GM21390 (cell line): Measurements from ENCODE around the gene CSTPP1.
"Not testable (repeated sequence)": the region's sequence is repeated elsewhere in the genome, so short reads cannot be mapped to it uniquely, and the experiment has no call there.

Experiments
- ATAC-seq: cut with Tn5 transposase; IDR thresholded peaks from one replicate; pipeline ENCODE4 v1.9.1; 2021; ENCODE audit not compliant: unreplicated experiment

Gene CSTPP1

DNA sequence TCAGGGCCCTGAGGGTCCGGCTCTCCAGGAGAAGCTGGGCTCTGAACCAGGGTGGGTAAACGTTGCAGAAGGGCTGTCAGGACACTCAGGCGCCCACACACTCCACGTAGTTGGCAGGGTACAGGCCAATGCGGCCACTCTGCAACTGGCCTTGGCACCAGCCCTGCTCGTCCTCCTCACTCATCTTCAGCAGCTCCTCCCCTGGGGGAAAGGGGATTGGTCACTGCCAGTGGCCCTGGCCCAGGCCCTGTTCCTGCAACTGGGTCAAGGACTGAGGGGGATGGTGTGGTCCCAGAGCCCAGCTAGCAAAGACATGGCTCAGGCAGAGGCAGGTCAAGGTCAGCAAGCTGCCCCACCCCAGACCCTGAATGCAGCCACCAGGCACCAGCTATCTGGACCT, 241.3 kb downstream of the CSTPP1 start:
- ATAC-seq: no peak

DNA sequence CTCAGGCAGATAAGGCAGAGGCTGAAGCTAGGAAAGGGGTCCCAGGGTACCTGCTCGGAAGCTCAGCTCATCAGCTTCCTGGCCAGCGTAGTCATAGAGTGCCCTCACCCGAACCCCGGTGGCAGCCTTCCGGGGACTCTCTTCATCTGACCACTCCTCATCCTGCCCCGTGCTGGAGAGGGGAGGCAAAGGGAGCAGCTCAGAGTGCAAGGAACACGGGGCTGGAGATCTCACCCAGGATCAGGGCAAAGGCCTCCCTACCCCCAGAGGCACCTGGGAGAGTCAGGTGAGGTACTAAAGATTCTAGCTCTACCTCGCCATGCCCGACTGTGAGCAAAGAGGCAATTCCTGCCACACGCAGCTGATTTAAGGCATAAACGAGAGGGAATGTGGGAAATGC, 241.8 kb downstream of the CSTPP1 start:
- ATAC-seq: no peak

DNA sequence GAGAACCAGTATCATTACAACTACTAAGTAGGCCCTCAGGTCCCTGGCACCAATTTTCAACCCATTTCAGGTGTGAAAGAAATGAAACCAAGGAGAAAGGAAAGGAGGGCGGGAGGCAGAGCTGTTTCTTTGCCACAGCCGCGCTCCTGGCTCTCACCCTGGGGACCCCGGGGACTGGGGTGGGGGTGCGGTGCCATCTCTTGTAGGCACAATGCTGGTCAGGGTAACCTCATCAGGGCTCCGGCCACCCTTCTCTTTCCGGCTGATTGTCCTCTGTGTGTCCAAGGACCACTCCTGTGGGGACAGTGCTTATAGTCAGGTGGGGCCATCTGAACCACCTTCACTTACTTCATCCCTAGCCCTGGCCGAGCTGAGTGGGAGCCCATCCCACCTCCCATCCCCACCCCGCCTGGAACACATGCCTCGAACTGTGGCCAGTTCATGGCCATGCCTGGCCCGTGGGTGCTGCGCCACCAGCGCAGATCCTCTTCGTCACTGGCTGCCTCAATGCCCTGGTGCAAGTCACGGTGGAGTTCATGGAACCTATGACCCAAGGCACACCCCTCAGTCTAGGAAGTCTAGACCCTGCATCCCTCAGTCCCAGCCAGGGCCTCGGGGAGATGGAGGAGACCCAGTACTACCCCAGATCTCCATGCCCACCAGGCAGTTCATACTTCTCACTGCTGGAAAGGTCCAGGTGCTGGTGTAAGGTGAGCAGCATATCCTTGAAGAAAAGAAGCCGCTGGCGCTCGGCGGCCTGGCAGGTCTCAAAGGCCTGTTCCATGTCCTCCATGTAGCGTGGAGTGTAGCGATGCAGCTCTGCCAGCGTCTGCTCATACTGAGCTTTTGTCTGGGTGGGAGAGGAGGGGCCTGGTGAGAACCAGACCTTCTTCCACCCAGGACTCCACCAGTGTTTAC, 242.4 kb downstream of the CSTPP1 start:
- ATAC-seq: no peak

- ATAC-seq: no peak
Measured at GRCh38 chr11:47179655-47179991, 243.1 kb downstream of the CSTPP1 start.

DNA sequence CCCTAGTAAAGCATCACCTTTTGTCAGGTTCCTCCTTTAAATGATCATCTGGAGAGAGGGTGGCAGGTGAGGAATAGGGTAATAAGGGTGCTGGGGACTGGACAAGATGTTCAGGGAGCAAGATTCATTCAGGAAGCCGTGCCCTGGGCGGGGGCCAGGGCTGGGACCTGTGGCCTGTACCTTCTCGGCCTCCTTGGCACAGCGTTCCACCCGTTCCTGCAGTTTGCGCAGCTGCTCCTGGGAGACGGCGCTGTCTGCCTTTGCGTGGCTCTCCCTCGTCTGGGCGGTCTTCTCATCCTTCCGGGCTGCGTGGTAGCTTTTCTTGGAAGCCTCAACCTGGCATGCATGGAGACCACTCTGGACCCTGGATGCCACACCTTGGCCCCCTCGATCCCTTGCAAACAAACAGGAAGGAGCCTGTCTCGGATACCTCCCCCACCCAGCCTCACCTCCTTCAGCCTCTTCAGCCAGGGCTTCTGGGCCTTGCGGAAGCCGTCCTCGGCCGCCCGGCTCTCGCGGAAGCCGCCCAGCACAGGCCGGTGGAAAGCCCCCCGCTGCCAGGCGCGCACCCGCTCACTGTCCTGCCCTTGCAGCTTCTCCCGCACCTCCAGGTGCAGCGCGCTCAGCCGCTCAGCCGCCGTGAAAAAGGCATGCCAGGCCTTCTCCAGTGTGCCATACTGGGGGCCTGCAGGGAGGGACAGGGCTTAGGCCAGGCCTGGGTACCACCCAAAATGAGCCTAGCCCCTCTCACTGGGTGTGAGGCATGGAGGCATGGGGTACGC, 243.6 kb downstream of the CSTPP1 start:
- no peak for ATAC-seq

- ATAC-seq: no peak
Measured at GRCh38 chr11:47181271-47181670, 244.7 kb downstream of the CSTPP1 start.

- ATAC-seq: no peak
Measured at GRCh38 chr11:47182380-47182779, 245.8 kb downstream of the CSTPP1 start.

DNA sequence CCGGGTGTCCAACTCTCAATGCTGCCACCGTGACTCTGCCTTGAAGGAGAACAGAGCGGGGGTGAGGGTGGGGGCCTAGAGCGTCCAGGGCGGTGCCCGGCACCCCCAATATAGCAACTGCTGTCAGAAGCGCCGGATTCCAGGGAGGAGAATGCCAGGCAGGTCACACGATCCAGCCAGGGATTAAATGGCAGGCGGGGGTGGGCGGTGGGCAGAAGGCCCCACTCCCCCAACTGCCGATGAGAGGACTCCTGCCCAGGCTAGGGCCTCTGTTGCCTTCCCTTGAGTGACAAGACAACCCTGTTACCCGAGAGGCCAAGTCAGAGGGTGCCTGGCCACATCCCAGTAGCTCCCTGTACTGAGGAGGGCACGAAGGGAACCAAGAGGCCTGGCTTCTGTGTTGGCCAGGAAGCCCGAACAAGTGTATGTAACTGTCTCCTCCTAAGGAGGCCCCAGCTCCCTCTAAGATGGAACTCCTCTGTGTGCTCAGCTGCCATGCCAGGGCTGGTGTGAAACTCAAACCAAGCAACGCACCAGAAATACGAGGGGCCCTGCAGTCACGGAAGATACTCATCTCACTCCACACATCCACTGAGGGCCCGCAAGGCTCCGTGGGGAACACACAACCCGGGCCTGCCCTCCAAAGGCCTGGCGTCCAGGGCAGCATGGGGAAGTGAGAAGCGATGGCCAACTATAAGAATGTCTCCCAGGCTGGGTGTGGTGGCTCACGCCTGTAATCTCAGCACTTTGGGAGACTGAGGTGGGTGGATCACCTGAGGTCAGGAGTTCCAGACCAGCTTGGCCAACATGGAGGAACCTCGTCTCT, 246.7 kb downstream of the CSTPP1 start:
- no peak for ATAC-seq

DNA sequence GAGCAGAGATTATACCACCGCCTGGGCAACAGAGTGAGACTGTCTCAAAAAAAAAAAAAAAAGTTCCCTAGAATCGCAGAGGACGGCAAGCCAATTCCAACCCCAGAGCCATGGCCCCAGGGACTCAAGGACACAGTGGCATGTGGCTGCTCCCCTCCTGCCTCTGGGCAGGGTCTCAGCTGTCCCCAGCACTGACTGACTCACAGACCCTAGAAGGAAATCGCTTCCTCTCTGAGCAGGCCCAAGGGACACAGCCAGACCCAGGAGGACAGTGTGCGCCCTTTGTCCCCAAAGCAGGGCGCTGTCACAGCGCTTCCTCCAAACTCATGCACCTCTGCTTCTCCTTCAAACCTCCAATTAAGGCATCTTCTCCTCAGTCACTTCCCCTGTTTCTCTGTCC, 247.4 kb downstream of the CSTPP1 start:
- ATAC-seq: no peak

GRCh38 chr11:47184711-47185304, 248.2 kb downstream of the CSTPP1 start:
- no peak for ATAC-seq

DNA sequence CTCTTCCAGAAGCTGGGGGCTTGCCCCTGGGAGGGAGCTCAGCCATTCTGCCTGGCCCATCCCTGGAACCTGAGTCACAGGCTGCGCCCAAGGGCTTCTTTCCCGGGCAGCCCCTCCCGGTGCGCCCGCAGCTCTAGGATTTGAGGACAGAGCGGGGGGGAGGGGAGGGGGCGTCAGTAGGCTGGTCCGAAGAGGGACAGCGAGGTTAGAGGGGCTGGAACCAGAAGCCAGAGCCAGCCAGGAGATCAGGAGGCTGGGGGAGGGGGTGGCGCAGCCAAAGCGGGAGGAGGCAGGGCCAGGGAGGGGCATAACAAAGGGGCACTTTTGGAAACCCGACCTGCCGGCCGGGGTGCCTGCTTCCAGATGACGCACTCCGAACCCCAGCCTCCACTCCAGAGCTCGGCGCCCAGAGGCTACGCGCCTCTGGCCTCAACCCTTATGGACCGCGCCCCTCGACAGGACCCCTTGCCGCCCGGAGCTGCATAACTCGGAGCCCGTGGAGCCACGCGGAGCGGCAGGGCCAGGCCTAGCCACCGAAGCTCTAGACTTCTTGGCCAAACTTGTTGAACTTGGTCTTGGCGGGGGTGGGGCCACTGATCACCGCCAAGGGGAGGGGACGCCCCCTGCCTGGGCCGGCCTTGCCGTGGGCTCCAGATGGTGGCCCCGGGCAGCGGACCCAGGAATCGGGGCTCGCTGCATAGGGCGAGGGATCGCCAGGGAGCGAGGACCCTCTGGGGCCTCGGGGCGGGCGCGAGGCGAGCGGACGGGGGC, 248.9 kb downstream of the CSTPP1 start:
- ATAC-seq: no peak

DNA sequence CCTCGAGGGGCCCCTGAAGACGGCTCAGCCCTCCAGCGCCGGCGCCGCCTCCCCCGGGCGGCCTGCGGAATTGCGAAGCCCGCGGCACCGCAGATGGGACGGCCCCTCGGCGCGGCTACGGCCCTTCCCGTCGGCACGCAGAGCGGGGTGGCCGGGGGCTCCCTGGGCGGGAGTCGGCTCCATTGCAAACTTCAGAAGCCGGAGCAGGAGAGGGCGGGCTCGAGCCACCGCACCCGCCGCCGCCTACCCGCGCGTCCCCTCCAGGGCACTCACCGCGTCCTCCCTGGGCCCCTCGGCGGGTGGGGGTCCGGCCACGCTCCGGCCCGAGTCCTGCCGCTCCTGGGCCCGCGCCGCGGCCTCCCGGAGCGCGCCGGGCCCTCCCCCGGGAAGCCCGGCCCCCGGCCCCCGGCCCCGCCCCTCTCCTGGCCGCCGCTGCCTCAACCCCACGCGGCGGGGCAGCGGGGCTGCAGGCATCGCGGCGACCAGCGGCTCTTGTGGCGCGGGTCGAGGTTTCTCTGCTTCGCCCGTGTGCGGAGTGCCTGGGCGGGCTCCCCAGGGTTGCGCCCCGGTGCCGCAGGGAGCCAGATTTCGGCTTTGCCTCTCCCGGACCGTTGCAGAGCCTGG, 249.6 kb downstream of the CSTPP1 start, which contains the start of gene PACSIN3:
Gene PACSIN3, minus strand, starts transcription at position 359 of the 624 bp plus-strand sequence. CDS start 3,707 bp downstream, outside the sequence.
- no peak for ATAC-seq

DNA sequence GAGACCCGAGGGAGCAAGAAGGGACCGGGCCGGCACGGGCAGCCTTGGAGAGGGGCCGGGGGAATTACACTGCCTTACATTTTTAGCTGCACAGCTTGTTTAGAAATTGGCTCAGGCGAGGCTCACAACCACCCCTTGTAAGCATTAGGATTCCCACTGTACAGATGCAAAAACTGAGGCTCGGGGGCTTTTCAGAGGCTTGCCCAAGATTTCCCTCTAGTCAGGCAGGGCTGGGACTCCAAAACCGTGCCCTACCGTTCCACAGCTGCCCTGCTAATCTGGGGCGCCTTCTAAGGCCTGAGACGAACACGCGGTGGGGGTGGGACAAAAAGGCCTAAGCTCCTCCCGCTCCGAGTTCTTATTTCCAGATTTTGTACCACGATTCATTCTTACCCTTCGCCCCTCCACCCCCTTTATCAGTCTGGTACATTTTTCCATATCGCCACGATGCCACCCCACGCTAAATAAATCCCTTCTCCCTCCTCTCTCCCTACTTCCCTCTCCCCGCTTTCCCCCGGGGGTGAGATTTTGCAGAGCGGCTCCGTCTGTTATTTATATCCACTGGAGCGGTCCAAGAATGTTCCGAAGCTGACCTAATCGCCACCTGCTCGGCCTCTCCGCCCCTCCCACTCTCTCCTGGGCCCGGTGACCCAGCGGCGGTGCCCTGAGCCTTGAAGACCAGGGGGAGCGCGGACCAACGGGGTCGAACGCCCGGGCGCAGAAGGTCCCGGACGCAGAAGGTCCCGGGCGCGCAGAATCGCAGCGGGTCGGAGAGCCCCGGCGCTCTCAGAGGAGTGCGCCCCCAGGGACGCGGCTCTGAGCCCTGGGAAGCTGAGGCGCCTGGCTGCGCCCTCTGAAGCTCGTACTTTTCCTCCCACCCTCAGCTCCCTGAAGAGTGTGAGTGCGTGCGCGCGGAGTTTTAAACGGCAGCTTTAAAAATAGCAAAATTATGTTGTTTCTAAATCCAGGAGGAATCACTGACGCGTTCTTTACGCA, 250.4 kb downstream of the CSTPP1 start:
- no peak for ATAC-seq

DNA sequence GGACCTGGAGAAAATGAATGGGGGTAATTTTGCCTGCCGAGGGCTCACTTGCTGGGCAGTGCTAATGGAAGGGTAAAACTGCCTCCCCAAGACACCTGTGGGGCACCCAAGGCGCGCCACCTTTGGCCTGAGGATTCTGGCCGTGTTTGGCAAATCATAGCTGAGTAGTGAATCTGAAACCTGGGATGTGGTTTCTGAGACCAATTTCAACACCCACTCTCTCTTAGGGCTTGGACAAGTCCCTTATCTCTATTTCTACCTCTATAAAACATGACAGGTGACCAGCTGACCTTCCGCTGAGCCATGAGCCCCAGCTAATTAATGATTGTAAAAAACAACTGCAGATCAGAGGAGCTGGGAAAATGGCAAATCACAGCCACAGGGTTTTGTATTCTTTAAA, 251.2 kb downstream of the CSTPP1 start:
- ATAC-seq: no peak

DNA sequence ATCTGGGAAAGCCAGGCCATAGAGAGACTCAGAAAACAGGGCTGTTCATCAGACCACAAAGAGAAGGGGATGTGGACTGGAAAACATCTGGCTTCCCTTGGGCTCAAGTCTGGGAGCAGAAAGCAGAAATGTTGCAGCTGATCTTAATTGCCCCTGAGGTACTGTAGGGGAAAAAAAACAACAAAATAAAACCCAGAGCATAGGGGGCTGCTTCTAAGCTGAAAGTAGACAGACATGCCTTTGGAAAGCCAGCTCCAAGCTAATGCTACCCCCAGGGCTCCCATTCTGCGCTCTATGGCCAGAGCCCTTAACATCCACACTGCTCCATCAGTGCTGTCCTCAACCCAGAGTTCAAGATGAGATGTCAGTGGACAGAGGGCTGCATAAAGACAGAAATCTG, 251.7 kb downstream of the CSTPP1 start:
- no peak for ATAC-seq

GRCh38 chr11:47189100-47189834, 252.7 kb downstream of the CSTPP1 start:
- no peak for ATAC-seq

DNA sequence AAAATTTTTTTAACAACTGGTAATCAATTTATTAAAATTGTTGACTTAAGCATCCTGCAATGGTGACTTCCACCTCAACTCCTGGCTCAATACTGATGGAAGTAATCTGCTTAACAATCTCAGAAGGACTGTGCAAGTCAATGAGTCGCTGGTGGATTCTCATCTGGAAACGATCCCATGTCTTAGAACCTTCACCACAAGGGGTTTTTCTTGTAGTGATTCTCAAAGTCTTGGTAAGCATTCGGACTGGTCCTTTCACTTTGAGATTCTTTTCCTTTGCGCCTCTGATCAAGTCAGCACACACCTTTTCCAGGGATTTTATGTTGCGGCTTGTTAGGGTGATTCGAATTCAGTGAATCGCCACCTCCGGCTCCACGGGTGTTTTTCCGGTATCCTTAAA, 254.6 kb downstream of the CSTPP1 start:
- not testable (repeated sequence) for ATAC-seq

DNA sequence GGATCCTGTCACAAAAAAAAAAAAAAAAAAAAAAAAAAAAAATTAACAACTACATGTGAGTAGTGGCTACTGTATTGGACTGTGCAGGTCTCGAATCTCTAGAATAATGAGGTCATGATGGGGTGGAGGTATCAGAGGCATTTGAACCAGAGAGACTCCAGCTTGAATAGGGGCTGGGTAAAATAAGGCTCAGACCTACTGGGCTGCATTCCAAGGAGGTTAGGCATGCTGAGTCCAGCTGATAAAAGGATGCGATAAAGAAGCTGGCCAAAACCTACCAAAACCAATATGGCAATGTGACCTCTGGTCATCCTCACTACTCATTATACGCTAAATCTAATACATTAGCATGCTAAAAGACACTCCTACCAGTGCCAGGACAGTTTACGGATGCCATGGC, 255.6 kb downstream of the CSTPP1 start:
- no peak for ATAC-seq
